ENCODE data around the gene CROCC2.

Gene CROCC2

DNA sequence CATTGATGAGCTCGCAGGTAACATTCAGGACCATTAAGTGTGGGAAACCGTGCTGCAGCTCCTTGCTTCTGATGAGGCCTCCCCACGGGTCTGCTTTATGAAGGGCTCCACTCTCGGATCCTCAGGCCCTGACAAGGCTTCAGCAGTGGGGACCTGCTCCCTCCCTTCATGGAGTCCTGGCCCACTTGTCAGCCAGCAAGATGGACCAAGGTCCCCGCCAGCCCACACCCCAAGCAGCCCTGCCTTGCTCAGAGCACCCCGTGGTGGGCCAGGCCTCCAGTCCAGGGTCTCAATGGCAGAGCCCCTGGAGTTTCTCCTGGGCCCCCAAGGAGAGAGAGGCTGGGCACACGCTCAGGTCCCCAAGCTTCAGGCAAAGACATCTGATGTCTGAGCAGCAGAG, 41.5 kb downstream of the CROCC2 start:
- in situ Hi-C loops (cut with HindIII; ENCODE audit: low sequenced_read_pairs), result loop anchor here (10.0 to 25.0 kb wide), 2 partner anchors 103 to 140 kb away; no protein-coding TSS in a partner anchor
- H3K4me3 ChIP-seq (ENCODE audit: low read depth, low read length), result no peak overlapping the region
- TF ChIP-seq, protein P1, sequence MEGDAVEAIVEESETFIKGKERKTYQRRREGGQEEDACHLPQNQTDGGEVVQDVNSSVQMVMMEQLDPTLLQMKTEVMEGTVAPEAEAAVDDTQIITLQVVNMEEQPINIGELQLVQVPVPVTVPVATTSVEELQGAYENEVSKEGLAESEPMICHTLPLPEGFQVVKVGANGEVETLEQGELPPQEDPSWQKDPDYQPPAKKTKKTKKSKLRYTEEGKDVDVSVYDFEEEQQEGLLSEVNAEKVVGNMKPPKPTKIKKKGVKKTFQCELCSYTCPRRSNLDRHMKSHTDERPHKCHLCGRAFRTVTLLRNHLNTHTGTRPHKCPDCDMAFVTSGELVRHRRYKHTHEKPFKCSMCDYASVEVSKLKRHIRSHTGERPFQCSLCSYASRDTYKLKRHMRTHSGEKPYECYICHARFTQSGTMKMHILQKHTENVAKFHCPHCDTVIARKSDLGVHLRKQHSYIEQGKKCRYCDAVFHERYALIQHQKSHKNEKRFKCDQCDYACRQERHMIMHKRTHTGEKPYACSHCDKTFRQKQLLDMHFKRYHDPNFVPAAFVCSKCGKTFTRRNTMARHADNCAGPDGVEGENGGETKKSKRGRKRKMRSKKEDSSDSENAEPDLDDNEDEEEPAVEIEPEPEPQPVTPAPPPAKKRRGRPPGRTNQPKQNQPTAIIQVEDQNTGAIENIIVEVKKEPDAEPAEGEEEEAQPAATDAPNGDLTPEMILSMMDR (IDR thresholded peaks at IDR 0.05; ENCODE audit: low read depth, low read length, missing control alignments), result no peak
- no peak for DNase-seq (ENCODE audit: low read depth)

DNA sequence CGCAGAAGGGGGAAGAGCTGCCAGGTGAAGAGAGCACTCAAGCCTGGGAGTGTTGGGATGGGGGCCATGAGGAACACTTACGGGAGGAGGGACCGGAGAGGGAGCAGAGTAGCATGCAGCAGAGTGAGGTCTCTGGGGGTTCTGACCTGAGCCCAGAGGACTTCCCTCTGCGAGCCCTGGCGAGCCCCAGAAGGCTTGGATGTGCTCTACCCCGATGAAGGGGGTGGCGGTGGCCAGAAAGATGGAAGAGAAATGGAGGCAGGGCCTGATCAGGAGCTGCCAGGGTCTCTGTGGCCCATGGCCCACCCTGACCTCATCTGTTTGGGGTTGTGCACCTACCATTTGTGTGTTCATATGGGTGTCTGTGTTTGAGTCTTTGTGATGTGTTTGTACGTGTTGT, 42.0 kb downstream of the CROCC2 start:
- in situ Hi-C loops (cut with HindIII; ENCODE audit: low sequenced_read_pairs), result loop anchor here (10.0 to 25.0 kb wide), 2 partner anchors 103 to 139 kb away; no protein-coding TSS in a partner anchor
- no peak for DNase-seq (ENCODE audit: low read depth)
- no peak overlapping the region for H3K4me3 ChIP-seq (ENCODE audit: low read depth, low read length)
- TF ChIP-seq, protein P1 (IDR thresholded peaks at IDR 0.05; ENCODE audit: low read depth, low read length, missing control alignments), result no peak

DNA sequence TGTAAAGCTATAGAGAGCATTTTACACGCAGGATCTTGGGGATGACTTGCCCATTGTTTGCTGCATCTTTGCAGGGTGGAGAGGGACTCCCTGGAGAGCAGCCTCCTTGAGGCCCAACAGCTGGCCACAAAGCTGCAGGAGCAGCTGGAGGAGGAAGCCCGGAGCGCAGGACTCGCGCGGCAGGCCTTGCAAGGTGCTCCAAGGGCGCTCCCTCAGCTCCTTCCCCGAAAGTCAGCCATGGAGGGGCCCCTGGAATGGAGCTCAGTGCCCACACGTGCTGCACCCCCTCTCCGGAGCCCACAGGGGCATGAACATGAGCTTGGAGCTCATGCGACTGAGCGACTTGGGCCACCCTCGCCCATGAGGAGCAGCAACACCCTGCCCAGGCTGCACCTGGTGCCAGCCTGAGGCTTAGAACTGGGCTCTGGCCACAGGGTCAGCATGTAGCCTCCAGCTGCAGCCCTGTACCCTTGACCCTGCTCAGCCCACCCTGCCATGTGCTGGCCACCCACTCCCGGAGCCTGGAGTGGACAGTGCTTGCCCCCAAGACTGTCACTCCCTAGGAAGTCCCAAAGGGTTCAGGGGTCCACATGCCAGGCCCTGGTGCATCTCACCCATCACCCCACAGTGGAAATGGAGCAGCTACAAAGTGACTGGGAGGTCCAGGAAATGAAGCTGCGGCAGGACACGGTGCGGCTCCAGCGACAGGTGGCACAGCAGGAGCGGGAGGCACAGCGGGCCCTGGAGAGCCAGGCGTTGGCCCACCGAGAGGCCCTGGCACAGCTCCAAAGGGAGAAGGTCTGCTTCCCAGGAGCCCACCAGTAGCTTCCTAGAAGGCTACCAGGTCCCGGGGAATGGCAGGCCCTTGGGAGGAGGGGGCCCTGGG, 43.0 kb downstream of the CROCC2 start:
- in situ Hi-C loops (cut with HindIII; ENCODE audit: low sequenced_read_pairs), result loop anchor here (10.0 to 25.0 kb wide), 2 partner anchors 104 to 138 kb away; no protein-coding TSS in a partner anchor
- TF ChIP-seq, protein P1 (IDR thresholded peaks at IDR 0.05; ENCODE audit: low read depth, low read length, missing control alignments), result no peak
- no peak for DNase-seq (ENCODE audit: low read depth)
- no peak overlapping the region for H3K4me3 ChIP-seq (ENCODE audit: low read depth, low read length)

GRCh38 chr2:240949791-240950705, 43.9 kb downstream of the CROCC2 start:
- H3K4me3 ChIP-seq (ENCODE audit: low read depth, low read length), result no peak overlapping the region
- in situ Hi-C loops (cut with HindIII; ENCODE audit: low sequenced_read_pairs), result loop anchor here (10.0 to 25.0 kb wide), 2 partner anchors 105 to 137 kb away; no protein-coding TSS in a partner anchor
- DNase-seq (ENCODE audit: low read depth), result no peak
- TF ChIP-seq, protein P1 (IDR thresholded peaks at IDR 0.05; ENCODE audit: low read depth, low read length, missing control alignments), result no peak

GRCh38 chr2:240951045-240951594, 45.0 kb downstream of the CROCC2 start:
- no peak overlapping the region for H3K4me3 ChIP-seq (ENCODE audit: low read depth, low read length)
- TF ChIP-seq, protein P1 (IDR thresholded peaks at IDR 0.05; ENCODE audit: low read depth, low read length, missing control alignments), result no peak
- in situ Hi-C loops (cut with HindIII; ENCODE audit: low sequenced_read_pairs), result no loop called here
- no peak for DNase-seq (ENCODE audit: low read depth)

Data from astrocyte of the cerebellum (primary cell).